SU-DHL-6 (cell line): ENCODE data around the gene SHLD2.
"Not testable (repeated sequence)": the region's sequence is repeated elsewhere in the genome, so short reads cannot be mapped to it uniquely, and the experiment has no call there.

ENCODE experiments used
- H2AFZ ChIP-seq: fragments of 200-600 bp; sonication (generic); 2 replicates; pipeline ENCODE4 v1.6.1; 2014; ENCODE audit warnings: low read depth, mild to moderate bottlenecking, moderate library complexity, mixed read lengths, antibody characterized with exemption, low read length; ENCODE audit not compliant: severe bottlenecking
- H3F3A ChIP-seq: fragments of 200-600 bp; shearing (Covaris generic); 2 replicates; pipeline ENCODE4 v1.6.0; 2016; ENCODE audit warnings: antibody characterized with exemption, mild to moderate bottlenecking; ENCODE audit not compliant: insufficient read depth
- H3K27ac ChIP-seq: fragments of 200-600 bp; sonication (generic); 2 replicates; pipeline ENCODE4 v1.5.1; 2016; ENCODE audit warnings: low read depth, mild to moderate bottlenecking, low read length, moderate library complexity, mixed read lengths
- H3K27me3 ChIP-seq: fragments of 200-600 bp; sonication (generic), shearing (Covaris generic); 2 replicates; pipeline ENCODE4 v1.6.0; 2014; ENCODE audit warnings: mild to moderate bottlenecking, low read length
- H3K36me3 ChIP-seq: fragments of 200-600 bp; sonication (generic); 2 replicates; pipeline ENCODE4 v1.6.1; 2014; ENCODE audit warnings: mild to moderate bottlenecking, low read length, mixed read lengths
- H3K4me2 ChIP-seq: fragments of 300-600, 200-600 bp; shearing (Covaris generic), sonication (generic); 2 replicates; pipeline ENCODE4 v1.6.0; 2014; ENCODE audit warnings: low read length, low read depth, mild to moderate bottlenecking; ENCODE audit not compliant: poor library complexity, severe bottlenecking
- H3K4me3 ChIP-seq: fragments of 200-600 bp; sonication (generic); 2 replicates; pipeline ENCODE4 v1.5.1; 2014; ENCODE audit warnings: antibody characterized with exemption, low read length, mild to moderate bottlenecking, mixed read lengths; ENCODE audit not compliant: insufficient read depth, poor library complexity, severe bottlenecking
- H3K79me2 ChIP-seq: fragments of 200-600 bp; sonication (generic); 2 replicates; pipeline ENCODE4 v1.6.1; 2014; ENCODE audit warnings: mild to moderate bottlenecking, low read length, moderate library complexity; ENCODE audit not compliant: insufficient read depth
- H3K9ac ChIP-seq: fragments of 200-600 bp; sonication (generic); 2 replicates; pipeline ENCODE4 v1.7.0; 2014; ENCODE audit warnings: mild to moderate bottlenecking, low read length
- H3K9me2 ChIP-seq: fragments of 200-600 bp; sonication (generic); replicated peaks from 2 replicates; pipeline ENCODE4 v1.6.1; 2014; ENCODE audit warnings: low read length; ENCODE audit not compliant: insufficient read depth
- H3K9me3 ChIP-seq: fragments of 200-600 bp; sonication (generic); 2 replicates; pipeline ENCODE4 v1.6.1; 2014; ENCODE audit warnings: low read length, mixed read lengths; ENCODE audit not compliant: insufficient read depth
- H4K20me1 ChIP-seq: fragments of 200-600 bp; sonication (generic); 2 replicates; pipeline ENCODE4 v1.6.1; 2014; ENCODE audit warnings: low read depth, mild to moderate bottlenecking, antibody characterized with exemption, low read length, moderate library complexity, mixed read lengths
- EZH2phosphoT487 ChIP-seq: fragments of 200-600 bp; sonication (generic), shearing (Covaris generic); conservative IDR thresholded peaks from 2 replicates; pipeline ENCODE4 v1.6.1; 2018; ENCODE audit warnings: mild to moderate bottlenecking, antibody characterized with exemption, low read length, moderate library complexity, mixed read lengths
- TF ChIP-seq, protein P1 (sequence below): fragments of 200-600 bp; sonication (generic); IDR thresholded peaks from one replicate; pipeline ENCODE4 v1.5.1; 2017; ENCODE audit warnings: antibody characterized with exemption, mild to moderate bottlenecking, low read length, moderate library complexity; ENCODE audit not compliant: insufficient read depth, poor library complexity, severe bottlenecking

The SHLD2 gene

GRCh38 chr10:87079106-87079836, 15.7 kb upstream of the SHLD2 start:
- TF ChIP-seq, protein P1, sequence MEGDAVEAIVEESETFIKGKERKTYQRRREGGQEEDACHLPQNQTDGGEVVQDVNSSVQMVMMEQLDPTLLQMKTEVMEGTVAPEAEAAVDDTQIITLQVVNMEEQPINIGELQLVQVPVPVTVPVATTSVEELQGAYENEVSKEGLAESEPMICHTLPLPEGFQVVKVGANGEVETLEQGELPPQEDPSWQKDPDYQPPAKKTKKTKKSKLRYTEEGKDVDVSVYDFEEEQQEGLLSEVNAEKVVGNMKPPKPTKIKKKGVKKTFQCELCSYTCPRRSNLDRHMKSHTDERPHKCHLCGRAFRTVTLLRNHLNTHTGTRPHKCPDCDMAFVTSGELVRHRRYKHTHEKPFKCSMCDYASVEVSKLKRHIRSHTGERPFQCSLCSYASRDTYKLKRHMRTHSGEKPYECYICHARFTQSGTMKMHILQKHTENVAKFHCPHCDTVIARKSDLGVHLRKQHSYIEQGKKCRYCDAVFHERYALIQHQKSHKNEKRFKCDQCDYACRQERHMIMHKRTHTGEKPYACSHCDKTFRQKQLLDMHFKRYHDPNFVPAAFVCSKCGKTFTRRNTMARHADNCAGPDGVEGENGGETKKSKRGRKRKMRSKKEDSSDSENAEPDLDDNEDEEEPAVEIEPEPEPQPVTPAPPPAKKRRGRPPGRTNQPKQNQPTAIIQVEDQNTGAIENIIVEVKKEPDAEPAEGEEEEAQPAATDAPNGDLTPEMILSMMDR = no peak
- TF ChIP-seq EZH2phosphoT487 = no peak
- no peak overlapping the region for H3K27ac ChIP-seq
- no peak overlapping the region for H3K9ac ChIP-seq

GRCh38 chr10:87080621-87081020, 14.4 kb upstream of the SHLD2 start:
- not testable (repeated sequence) for H3F3A ChIP-seq, H3K4me3 ChIP-seq, H3K27ac ChIP-seq, H3K9me3 ChIP-seq, H3K36me3 ChIP-seq, H2AFZ ChIP-seq, H3K4me2 ChIP-seq, H3K9me2 ChIP-seq, H4K20me1 ChIP-seq, H3K27me3 ChIP-seq, H3K9ac ChIP-seq
- peaks cover 60% of the 10 kb centered on the region for H3K79me2 ChIP-seq

More at GRCh38 chr10:87079106-87079836, 15.7 kb upstream of the SHLD2 start:
- Histone ChIP-seq H3K27me3 (no peaks in the 10 kb centered on the region), H3K9me2 (no peaks in the 10 kb centered on the region), H3K79me2 (peaks cover 47% of the 10 kb centered on the region), H3K4me3 (no peak overlapping the region), H4K20me1 (no peaks in the 10 kb centered on the region), H3K9me3 (no peaks in the 10 kb centered on the region), H3F3A (no peaks in the 10 kb centered on the region; the same call in 1 of the 2 replicates), H2AFZ (no peak overlapping the region), H3K36me3 (peaks cover 11% of the 10 kb centered on the region; the same call in 1 of the 2 replicates), H3K4me2 (no peak overlapping the region)

DNA sequence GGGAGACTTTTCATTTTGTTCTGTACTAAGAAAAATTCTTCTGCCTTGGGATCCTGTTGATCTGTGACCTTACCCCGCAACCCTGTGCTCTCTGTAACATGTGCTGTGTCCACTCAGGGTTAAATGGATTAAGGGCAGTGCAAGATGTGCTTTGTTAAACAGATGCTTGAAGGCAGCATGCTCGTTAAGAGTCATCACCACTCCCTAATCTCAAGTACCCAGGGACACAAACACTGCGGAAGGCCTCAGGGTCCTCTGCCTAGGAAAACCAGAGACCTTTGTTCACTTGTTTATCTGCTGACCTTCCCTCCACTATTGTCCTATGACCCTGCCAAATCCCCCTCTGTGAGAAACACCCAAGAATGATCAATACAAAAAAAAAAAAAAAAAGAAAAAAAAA, 13.4 kb upstream of the SHLD2 start:
- not testable (repeated sequence) for H3K27me3 ChIP-seq, H3K27ac ChIP-seq, H3K9me3 ChIP-seq, H3K4me2 ChIP-seq, H3K9ac ChIP-seq, H3K9me2 ChIP-seq, H3K36me3 ChIP-seq, H3K4me3 ChIP-seq, H2AFZ ChIP-seq, H3F3A ChIP-seq, H4K20me1 ChIP-seq
- peaks cover 69% of the 10 kb centered on the region for H3K79me2 ChIP-seq

GRCh38 chr10:87082219-87082618, 12.8 kb upstream of the SHLD2 start:
- not testable (repeated sequence) for H3F3A ChIP-seq, H3K9me3 ChIP-seq, H3K9ac ChIP-seq, H3K27ac ChIP-seq, H2AFZ ChIP-seq, H3K9me2 ChIP-seq, H3K4me2 ChIP-seq, H4K20me1 ChIP-seq, H3K4me3 ChIP-seq, H3K27me3 ChIP-seq, H3K36me3 ChIP-seq
- H3K79me2 ChIP-seq = peaks cover 74% of the 10 kb centered on the region

DNA sequence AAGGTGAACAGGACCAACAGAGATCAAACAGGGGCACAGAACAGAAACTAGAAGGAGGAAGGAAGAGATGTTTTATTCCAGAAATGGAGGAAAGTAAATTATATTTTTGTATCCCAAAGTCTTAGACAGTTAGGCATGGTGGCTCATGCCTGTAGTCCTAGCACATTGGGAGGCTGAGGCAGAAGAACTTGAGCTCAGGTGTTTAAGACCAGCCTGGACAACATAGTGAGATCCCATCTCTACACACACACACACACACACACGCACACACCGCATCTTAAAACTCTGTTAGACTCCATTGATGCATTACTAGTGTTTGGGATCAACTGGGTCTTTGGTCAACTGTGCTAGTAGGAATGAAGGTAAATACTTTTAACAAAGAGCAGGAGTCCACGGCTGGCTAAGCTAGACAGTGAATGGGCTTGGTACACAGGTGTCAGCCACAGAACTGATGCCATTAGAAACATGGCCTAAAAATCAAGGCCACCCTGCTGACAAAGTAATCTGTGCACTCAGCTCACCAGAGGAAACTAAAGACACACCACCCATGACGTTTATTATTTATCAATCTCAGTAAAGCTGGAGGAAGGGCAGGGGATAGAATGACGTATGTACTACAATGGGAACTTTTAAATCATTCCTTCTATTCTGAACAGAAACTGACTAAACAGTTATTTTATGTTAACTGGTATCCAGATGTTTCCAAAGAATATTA, 11.3 kb upstream of the SHLD2 start:
- not testable (repeated sequence) for H2AFZ ChIP-seq, H3K9me2 ChIP-seq, H3K4me2 ChIP-seq, H3K36me3 ChIP-seq, H3K4me3 ChIP-seq, H3K27me3 ChIP-seq, H3K27ac ChIP-seq, H3K9me3 ChIP-seq, H4K20me1 ChIP-seq, H3F3A ChIP-seq, H3K9ac ChIP-seq
- H3K79me2 ChIP-seq = peaks cover 74% of the 10 kb centered on the region

DNA sequence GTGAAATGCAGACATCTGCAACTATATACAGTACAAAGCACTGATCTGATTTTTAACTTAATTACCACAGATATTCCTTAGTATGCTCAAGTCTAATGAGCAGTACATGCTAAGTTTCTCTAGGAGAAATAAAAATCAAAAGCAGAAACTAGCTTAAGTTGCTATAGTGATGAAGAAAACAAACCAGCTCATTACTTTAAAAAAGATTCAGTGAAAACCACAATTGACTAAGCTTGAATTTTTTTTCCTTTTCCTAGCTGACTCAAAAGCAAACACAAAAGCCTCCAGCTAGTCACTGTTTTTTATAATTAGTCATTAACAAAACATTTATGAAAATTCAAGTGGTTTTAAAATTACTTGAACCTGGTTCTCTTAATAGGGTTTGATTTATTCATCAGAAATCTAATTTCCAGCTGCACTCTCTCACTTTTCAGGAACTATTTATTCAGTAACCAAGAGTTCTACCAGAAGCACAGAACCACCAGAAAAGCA, 10.7 kb upstream of the SHLD2 start:
- H3K4me3 ChIP-seq, H3K27ac ChIP-seq, H4K20me1 ChIP-seq, H3K4me2 ChIP-seq, H2AFZ ChIP-seq, H3K9me3 ChIP-seq, H3K27me3 ChIP-seq, H3F3A ChIP-seq, H3K9ac ChIP-seq, H3K9me2 ChIP-seq: not testable (repeated sequence)
- peaks cover 14% of the 10 kb centered on the region; the same call in 1 of the 2 replicates for H3K36me3 ChIP-seq
- peaks cover 76% of the 10 kb centered on the region for H3K79me2 ChIP-seq
